NCI-H2081 (cell line): ENCODE measurements around the gene ZBTB34.
"Not testable (repeated sequence)": the region's sequence is repeated elsewhere in the genome, so short reads cannot be mapped to it uniquely, and the experiment has no call there.

Source experiments
- DNase-seq, 2 experiments: peaks; one replicate each; lab custom pipeline; 2025; lab: John Stamatoyannopoulos, UW

Gene ZBTB34

GRCh38 chr9:126860077-126860756 lies at the start of gene ZBTB34:
Gene ZBTB34, plus strand, starts transcription at chr9:126860639. Its CDS starts 18,761 bp downstream, at chr9:126879400.
- peak; percentile 63 to 64 for DNase-seq

- no peak for DNase-seq
These were observed 47.4 kb upstream of the ZBTB34 start for GRCh38 chr9:126813072-126813471.

DNA sequence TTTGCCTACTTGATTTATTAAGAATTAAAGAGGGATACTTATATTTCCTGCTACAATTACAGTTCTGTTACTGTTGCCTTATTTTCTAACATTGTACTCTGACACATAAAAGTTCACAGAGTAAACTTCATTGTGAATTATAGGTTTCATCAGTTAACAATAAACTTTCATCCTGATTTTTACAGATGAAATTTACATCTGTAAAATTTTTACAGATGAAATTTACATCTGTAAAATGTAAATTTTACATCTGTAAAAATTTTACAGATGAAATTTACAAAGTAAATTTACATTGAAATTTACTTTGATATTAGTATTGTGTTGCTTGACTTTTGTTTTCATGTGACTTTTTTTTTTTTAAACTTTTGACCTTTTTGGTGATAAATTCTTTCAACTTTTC lies 46.3 kb upstream of the ZBTB34 start:
- DNase-seq, result no peak

- not testable (repeated sequence) for DNase-seq
These were observed 42.8 kb upstream of the ZBTB34 start for GRCh38 chr9:126817615-126818014.

DNA sequence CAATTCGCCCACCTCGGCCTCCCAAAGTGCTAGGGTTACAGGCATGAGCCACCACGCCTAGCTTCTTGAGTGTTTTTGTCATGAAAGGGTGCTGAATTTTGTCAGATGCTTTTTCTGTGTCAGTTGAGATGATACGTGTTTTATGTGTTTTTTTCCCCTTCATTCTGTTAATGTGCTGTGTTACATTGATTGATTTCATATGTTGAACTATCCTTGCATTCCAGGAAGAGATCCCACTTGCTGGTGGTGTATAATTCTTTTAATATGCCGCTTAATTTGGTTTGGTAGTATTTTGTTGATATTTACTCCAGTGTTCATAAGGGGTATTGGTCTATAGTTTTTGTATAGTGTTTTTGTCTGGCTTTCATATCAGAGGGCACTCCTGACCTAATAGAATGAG lies 42.0 kb upstream of the ZBTB34 start:
- no peak for DNase-seq

DNA sequence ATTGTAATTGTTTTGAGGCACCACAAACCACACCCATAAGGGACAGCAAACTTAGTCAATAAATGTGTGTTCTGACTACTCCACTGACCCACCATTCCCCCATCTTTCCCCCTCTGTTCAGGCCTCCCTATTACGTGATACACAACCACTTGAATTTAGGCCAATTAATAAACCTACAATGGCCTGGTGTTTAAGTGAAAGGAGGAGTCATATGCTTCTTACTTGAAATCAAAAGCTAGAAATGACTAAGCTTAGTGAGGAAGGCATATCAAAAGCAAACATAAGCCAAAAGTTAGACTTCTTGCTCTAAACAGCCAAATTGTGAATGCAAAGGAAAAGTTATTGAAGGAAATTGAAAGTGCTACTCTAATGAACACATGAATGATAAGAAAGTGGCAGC lies 41.0 kb upstream of the ZBTB34 start:
- no peak for DNase-seq

- no peak for DNase-seq
These were observed 38.2 kb upstream of the ZBTB34 start for GRCh38 chr9:126822278-126822677.

DNA sequence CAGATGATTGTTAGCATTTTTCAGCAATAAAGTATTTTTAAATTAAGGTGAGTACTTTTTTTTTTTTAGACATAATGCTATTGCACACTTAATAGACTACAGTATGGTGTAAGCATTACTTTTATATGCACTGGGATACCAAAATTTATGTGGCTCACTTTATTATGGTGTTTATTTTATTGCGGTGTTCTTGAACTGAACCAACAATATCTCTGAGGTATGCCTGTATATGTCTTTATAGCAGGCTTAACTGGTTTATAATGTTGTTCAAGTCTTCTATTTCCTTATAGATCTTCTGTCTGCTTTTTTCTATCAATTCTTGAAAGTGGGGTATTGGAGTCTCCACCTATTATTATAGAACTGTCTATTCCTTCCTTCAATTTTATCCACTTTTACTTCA lies 37.6 kb upstream of the ZBTB34 start:
- DNase-seq, result no peak

GRCh38 chr9:126824052-126824451 lies 36.4 kb upstream of the ZBTB34 start:
- DNase-seq, result not testable (repeated sequence)

- no peak for DNase-seq
These were observed 33.2 kb upstream of the ZBTB34 start for GRCh38 chr9:126827227-126827626.

- DNase-seq, result no peak
These were observed 31.4 kb upstream of the ZBTB34 start for GRCh38 chr9:126829035-126829434.

DNA sequence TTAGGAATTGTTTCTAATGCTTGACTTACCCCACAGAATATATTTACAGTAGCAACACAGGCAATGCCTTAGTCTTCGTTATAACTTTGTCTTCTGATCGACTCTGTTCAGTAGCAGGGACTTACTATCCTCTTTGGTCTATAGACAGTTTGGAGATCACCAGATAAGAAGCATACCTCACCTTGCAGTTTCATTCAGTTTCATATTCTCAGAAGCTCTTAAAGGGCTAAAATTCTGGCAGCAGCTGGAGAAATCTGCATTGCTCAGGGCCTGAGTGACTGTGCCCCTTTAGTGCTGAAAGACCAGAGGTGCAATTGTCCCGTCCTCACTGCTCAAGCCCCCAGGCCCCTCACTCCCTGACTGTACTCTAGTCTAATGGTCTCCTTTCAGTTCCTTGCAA lies 29.6 kb upstream of the ZBTB34 start:
- no peak for DNase-seq

- DNase-seq, result no peak
These were observed 28.0 kb upstream of the ZBTB34 start for GRCh38 chr9:126832440-126832839.

DNA sequence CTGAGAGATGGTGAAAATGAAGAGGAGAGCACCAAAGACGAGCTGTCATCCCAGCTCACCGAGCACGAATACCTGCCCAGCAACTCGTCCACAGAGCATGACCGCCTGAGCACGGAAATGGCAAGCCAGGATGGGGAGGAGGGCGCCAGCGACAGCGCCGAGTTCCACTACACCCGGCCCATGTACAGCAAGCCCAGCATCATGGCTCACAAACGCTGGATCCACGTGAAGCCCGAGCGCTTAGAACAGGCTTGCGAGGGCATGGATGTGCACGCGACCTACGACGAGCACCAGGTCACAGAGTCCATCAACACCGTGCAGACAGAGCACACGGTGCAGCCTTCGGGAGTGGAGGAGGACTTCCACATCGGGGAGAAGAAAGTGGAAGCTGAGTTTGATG lies 27.4 kb upstream of the ZBTB34 start:
- DNase-seq, result no peak

- DNase-seq, result no peak
These were observed 26.6 kb upstream of the ZBTB34 start for GRCh38 chr9:126833710-126834345.

- no peak for DNase-seq
These were observed 25.8 kb upstream of the ZBTB34 start for GRCh38 chr9:126834672-126835071.

DNA sequence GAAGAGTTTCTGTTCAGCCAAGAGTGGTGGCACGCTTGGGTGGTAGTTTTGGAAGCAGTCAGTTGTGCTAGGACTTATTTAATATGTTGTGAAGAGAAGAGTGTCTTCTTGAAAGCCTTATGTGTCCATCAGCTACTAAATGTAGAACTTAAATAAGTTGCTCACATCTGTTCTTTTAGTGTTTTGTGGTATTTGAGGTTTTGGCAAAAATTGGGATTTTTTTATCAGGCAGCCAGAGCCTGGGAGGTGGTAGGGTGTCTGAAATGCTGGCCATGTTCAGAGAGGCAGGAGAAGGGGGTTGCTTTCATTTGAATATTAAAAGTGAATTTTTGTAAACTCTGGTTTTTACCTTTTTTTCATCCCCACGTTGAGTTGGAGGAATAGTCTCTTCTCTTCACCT lies 24.2 kb upstream of the ZBTB34 start:
- no peak for DNase-seq

DNA sequence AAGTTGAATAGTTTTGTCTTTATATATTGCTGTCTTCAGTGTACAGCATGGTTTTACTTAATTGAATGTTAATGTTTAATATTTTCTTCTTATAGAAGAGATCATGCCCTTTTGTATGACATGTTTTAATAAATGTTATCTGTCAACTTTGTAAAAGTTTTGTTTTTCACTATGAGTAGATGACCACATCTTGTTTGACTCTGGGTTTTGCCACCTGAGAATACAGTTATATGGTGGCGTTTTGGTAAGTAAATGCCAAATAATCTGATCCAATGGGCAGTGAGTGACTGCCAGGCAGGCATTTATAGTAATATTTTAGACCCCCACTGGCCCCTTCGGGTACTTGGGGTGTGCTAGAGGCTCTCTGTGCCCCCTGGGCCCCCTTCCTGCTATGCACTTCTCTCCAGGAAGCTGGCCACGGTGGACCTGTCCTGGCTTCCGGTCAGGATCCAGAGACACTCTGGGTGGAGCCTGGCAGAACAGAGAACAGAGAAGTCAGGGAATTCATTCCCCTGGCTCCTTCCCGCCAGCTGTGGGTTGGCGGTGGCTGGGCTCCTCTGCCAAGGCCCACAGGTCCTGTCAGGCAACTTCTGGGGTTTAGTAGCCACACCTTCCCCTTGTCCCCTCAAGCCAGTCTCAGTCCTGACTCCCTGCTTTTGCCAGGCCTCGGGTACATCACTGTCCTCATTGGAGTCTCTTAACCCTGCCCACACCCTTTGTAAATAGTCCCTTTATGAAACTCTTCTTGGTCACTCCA lies 22.2 kb upstream of the ZBTB34 start:
- DNase-seq, result no peak

GRCh38 chr9:126838895-126839294 lies 21.5 kb upstream of the ZBTB34 start:
- no peak for DNase-seq

DNA sequence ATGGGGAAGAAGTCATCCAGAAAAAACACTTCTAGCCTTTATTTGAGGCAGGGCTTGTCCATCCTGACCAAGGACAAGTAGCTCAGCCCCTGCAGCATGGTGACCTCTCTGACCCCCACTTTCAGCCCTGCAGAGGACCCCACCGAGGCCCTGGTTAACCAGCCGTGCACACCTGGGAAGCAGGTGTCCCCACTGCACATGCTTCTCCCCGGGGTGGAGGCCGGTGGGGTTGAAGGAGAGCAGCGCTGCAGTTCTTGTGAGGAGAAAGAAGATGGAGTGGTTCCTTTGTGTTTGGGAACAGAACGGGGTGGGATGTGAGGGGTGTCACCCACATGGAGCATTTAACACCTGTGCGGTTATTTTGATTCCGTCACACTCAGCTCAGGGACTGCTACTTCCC lies 21.1 kb upstream of the ZBTB34 start:
- DNase-seq, result no peak

DNA sequence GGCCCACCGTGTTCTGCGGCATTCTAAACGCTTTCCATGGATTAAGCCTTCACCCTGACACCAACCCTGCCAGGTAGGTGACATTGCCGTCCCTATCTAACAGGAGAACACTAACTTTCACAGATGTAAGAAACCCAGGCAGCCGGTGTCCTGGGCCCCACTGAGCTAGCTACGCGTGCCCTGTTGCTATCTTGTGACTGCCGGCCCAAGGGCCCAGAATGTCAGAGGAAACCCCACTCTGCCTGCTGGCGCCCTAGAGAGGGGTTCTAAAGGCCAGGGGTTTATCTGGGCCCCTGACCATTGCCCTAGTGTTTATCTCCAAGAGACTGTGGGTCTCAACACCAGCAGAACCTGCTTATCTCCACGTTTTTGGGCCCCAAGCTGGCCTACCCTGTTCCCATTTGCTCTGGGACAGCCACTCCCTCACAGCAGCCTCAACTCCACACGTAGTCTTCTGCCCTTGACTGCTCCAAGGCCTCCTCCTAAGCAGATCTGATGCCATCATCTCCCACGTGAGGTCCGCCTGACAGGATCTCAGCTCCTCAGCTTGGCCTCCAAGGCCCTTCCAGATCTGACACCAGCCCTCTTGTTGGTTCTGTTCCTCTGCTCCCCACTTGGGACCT lies 18.1 kb upstream of the ZBTB34 start:
- DNase-seq, result no peak

DNA sequence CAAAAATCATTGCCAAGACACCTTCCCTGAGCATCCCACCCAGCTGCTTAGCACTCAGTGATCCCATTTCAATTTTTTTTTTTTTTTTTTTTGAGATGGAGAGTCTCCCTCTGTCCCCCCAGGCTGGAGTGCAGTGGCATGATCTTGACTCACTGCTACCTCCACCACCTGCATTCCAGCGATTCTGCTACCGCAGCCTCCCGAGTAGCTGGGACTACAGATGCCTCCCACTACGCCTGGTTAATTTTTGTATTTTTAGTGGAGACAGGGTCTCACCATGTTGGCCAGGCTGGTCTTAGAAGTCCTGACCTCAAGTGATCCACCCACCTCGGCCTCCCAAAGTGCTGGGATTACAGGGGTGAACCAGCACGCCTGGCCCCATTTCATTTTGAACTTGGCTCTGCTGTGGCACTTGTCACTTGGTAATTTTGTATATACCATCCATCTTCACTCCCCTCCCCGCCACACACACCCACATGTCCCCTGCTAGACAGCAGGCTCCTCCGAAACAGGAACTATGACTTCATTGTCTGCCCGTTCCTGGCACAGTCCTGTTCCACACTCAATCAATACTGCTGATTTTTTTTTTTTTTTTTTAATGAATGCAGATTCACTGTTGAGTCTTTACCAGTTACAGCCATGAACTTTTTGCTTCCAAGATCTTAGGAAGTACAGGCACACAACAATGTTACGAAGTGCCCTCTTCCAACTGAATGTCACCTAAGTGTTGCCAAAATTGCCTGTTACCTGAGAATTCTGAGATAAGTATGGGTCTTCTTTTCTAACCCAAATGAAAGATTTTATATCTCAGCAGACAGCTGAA lies 17.3 kb upstream of the ZBTB34 start:
- DNase-seq, result no peak
